ENCODE results near the gene NPAS2.

Gene NPAS2

GRCh38 chr2:101026923-101027469 is 207.1 kb downstream of the NPAS2 start:
- no peak for DNase-seq

GRCh38 chr2:101027852-101028251 is 207.9 kb downstream of the NPAS2 start:
- DNase-seq: no peak

GRCh38 chr2:101030866-101031554 is 211.1 kb downstream of the NPAS2 start:
- DNase-seq: no peak

- no peak for DNase-seq
These were observed 212.3 kb downstream of the NPAS2 start for GRCh38 chr2:101032084-101032776.

- DNase-seq: no peak
These were observed 216.6 kb downstream of the NPAS2 start for GRCh38 chr2:101036562-101036961.

GRCh38 chr2:101037161-101037755 is 217.3 kb downstream of the NPAS2 start:
- DNase-seq: no peak

- no peak for DNase-seq
These were observed 218.7 kb downstream of the NPAS2 start for GRCh38 chr2:101038455-101039255.

- no peak for DNase-seq
These were observed 220.1 kb downstream of the NPAS2 start for GRCh38 chr2:101040072-101040471.

- DNase-seq: no peak
These were observed 220.8 kb downstream of the NPAS2 start for GRCh38 chr2:101040761-101041160.

- no peak for DNase-seq
These were observed 221.5 kb downstream of the NPAS2 start for GRCh38 chr2:101041413-101041812.

- DNase-seq: no peak
These were observed 225.4 kb downstream of the NPAS2 start for GRCh38 chr2:101045330-101045729.
